Renal pelvis (tissue), 4 donors: Measurements from ENCODE around the gene SLC39A7. TPM values are rescaled to one million over a fixed set of nuclear protein-coding genes. Genes with fewer than 3 reads are reported as not detected.

ENCODE experiments used
- DNase-seq: peaks from one replicate; pipeline ENCODE4 v3.0.0-alpha.2; 2013
- polyA plus RNA-seq, 3 donors: library from polyadenylated mRNA; unstranded; fragments of 120-200 nt; gene quantifications; one replicate each; pipeline ENCODE4 v1.2.1, GENCODE V29; 2013; ENCODE audit not compliant: insufficient read length in 3 of 3

Gene SLC39A7
- polyA plus RNA-seq, 3 donors = 104 to 127 (median 121) TPM

DNA sequence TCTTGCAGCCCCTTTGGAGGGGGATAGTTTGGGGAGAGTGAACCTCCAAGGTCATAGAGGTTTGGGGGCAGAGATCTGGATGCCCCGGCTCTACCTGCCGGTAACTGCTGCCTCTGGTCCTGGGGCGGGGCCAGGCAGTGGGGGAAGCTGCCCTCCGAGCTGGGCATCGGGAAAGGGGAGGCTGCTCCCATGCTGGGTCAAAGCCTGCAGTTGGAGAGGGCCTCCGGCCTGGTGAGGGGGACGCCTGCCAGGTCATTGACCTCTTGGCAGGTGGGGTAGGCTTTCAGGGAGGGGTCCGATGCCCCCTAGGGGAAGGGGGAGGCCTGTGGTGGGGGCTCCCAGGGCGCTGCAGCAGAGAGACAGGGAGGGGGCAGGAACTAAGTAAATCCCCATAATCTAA, 15.5 kb upstream of the SLC39A7 start:
- DNase-seq = no peak

DNA sequence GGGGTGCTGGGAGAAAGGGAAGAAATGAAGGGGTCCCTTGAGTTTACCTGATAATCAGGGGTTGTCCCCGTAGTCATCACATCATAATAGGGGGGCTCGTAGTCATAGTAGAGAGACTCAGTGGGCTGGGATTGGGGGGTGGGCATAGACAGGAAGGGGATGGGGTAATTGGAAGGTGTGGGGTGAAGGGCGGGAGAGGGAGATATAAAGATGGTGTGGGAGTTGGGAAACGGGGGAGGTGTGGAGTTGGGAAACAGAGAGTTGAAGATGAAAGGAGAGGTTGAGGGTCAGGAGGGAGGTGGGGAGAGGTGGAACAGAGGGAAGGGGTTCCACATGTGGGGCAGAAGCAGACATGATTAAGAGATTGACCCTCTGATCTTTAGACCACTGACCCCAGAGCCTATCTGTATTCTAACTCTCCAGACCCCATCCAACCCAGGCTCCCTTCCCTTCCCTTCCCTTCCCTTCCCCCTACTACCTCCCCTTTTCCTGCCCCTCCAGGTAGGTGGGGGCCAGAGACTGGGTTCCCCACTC, 14.9 kb upstream of the SLC39A7 start:
- no peak for DNase-seq

DNA sequence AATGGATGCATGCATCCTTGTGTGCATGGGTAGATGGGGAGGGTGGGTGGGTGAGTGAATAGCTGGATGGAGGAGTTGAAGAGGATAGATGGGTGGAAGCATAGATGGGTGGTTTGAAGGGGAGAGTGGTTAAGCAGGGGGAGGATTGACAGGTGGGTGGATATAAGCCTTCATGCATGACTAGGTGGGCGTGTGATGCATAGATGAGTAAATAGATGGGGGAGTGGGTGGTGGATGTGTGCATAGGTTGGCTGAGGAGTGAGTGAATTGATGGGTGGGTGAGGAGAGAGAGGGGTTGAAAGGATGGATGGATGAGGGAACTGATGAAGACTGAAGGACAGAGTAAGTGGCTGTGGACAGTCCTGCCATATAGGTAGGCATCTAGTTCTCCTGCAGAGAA, 12.9 kb upstream of the SLC39A7 start:
- DNase-seq = no peak

DNA sequence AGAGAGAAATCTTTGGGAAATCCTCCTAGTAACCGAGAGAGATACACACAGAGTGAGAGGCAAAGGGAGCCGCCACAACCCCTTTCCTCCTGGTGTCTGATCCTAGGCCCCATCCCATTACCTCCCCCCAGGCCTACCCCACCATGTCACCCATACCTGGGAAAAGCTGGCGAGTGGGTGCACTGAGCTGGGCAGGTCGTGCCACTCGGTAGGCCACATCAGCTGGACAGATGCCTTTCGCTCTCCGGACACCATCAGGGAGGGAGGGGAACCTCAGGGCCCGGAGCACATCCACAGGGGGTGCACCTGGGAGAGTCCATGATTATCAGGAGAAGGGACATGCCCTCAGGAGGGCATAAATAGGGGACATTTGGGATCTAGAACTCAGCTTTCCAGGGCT, 11.5 kb upstream of the SLC39A7 start:
- DNase-seq = no peak

DNA sequence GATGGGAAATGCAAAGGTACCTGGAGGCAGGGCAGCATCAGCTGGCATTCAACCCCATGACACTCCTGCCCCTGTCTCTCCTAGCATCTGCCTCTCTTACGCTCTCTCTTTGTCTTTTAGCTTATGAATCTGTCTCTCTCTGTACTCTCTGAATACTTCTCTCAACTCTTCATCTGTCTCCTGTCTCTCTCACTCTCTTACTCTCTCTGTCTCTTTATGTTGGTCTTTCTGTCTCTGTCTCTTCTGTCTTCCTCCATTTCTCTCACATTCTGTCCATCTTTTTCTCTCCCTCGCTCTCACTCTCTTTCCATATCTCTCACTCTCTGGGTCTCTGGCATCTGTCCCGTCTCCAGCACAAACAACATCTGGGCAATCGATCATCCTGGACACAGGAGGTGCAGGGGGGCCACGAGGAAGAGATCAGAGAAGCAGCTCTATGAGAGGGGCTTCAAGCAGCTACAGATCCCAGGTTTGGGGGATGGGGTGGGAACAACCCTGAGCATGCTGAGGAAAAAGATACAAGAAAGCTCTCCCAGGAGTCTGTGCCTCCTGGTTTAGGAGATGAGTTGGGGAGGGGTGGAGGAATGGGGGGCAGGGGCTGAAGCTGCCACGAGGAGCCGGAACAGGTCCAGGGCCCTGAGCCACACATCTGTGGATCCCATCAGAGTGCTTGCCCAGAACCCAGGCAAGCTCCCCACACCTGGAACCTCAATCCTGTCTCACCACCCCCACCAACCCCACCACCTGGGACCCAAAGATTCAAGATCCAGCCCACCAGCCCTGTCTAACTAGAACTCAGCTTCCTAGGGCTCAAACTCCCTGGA, 10.8 kb upstream of the SLC39A7 start:
- DNase-seq = no peak

DNA sequence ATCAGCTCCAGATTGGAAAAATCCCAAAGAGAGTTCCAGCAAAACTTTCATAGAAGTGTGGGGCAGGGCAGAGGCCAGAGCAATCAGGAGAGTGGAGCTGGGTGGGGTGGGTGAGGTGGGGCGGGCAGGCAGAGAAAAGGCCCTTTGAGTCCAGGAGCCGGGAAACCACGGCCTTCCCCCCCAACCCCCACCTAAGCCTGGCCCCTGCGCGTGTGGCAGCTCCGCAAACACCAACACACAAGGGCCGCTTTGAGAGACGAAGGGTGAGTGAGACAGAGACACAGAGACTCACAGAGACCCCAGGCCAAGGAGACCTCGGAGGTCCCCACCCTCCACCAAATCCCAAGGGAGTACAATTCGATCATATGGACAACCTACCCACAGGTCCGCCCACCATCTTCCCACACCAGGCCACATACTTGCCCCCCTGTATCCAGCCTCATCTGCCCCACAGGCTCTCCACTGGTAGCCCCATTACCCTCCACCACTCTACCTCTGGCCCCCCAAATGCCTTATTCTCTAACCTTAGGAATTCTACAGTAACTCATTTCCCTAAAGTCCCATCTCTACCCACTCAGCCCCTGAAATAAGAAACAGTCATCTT, 10.1 kb upstream of the SLC39A7 start:
- no peak for DNase-seq

DNA sequence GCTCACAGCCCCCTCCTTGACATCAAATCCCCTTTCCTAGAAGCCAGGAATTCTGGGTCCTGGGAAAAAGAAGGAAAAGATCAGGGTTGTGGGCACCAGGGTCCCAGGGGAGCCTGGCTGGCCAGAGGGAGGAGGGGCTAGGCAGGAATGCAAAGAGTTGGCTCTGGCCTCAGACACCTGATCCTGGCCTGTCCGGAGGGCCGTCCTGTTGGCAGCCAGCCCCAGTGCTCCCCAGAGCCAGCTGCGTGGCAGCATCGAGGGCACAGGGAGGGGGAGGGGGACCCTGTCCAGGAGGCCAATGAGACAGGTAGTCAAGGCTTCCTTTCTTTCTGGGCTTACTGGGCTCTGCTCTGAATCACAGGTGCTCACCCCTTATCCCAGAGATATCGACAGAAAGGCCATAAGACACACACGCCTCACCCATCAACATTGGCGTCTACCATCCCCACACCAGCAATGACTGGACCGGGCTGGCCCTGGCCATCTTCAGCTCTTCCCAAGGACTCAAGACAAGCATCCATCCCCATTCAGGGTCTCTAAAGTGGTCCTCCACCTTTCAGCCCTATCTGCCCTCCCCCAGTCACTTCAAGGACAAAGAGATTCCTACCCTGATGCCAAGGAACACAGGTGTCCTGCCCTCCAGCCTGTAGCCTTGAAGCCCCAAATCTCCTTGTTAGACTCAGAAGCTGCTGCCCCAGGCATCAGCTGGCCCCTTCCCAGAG, 9.1 kb upstream of the SLC39A7 start:
- DNase-seq = no peak

DNA sequence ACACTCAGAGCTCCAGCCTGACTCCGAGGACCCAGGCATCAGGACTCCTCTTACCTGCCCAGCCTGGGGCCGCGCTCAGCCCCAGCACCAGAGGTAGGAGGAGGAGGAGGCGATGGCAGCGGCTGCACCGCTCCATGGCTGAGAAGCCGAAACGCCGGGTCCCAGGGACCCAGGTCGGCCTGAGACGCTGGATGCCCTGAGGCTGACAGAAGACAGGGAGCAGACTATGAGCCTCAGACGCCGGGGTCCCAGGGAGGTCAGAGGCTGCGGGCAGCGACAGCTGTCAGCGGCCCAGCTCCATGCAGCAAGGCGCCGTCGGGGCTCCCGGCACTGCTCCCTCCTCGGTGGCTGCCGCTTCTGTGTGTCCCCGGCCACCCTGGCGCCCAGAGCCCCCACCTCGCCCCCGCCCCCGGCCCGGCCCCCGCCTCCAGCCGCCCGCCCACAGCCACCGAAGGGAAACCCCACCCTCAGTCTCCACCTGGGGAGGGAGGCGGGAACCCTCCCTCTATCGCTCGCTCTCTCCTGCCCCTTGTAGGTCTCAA, 8.5 kb upstream of the SLC39A7 start, which contains the start of gene COL11A2:
Gene COL11A2, minus strand, starts transcription at position 363 of the 542 bp plus-strand sequence. Its CDS starts 227 bp downstream, at position 136.
- no peak for DNase-seq

DNA sequence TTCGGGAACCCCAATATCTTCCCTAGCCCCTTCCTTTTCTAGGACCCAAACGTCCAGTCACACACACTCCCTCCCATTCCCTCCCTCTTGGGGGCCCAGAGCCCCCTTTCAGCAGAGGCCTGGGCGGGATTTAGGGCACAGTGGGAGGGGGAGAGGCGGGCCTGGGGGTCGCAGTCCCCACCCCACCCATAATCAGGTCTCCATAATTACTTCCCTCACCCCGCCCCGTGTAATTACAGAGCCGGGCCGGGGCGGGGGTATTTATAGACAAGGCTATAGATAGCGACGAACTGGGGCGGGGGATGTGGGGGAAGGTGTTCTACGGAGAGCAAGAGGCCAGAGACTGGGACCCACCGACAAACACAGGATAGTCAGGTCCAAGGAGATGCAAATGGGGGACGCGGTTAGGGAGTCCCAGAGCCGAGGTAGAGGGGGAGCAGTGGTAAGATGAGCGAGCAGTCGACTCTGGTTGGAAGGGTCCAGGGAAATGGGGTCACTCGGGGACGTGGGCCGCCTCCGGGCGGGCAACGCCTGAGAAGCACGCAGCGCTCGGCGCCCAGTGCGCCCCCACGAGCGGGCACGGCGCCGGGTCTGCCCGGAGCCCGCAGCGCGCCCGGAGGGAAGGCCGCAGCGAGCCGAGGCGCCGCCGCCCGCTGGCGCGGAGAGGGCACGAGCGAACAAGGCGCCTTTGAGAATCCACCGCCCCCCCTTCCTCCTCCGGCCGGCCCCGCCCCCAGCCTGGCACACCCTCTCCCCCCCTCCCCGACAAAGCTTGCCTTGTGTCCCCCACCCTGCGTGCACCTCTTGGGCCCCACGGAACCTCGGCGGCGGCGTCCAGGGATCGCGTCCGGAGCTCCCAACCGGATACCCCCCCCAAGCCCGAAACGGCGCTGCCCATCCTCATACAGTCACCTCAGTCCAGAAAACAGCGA, 7.7 kb upstream of the SLC39A7 start:
- no peak for DNase-seq

DNA sequence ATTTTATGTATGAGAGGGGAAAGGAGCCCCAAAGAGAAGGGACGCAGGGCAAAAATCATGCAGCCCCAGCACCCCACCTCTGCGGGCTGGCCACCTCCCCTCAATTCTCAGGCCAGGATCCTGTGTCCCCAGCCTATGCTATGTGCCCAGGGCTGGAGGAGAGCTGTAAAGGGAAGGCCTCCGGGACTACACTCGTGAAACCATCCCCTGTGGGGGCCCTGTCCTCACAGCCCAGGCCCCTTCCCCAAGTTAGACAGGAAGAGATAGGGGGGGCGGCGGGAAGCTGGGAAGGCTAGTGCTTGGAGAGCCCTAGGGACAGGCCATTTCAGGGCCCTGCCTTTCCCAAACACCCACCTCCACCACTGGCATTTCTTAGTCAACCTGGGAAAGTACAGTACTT, 7.0 kb upstream of the SLC39A7 start:
- DNase-seq = no peak

DNA sequence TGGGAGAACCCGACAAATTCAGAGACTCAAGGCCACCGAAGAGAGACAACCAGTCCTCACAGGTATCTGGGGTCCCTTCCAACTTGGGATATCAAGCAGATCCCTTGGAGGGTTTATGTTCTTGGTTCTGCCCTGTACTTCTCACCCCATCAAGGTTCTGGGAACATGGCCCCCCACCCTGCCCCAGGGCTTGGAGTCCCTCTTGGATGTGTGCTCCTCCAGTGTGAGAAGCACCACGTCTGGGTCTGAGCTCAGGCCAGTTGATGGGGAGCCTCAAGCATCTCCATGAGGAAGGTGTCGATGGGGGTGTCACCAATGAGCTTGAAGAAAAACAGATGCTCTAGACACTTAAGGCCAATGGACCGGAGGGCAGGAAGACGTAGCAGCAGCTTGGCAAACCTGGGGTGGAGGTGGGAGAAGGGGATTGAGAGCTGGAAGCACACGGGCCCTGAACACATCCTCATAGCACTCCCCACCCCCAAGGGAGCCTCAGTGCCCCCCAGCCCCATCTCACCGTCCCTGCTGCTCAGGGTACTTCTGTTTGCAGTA, 6.2 kb upstream of the SLC39A7 start:
- no peak for DNase-seq

DNA sequence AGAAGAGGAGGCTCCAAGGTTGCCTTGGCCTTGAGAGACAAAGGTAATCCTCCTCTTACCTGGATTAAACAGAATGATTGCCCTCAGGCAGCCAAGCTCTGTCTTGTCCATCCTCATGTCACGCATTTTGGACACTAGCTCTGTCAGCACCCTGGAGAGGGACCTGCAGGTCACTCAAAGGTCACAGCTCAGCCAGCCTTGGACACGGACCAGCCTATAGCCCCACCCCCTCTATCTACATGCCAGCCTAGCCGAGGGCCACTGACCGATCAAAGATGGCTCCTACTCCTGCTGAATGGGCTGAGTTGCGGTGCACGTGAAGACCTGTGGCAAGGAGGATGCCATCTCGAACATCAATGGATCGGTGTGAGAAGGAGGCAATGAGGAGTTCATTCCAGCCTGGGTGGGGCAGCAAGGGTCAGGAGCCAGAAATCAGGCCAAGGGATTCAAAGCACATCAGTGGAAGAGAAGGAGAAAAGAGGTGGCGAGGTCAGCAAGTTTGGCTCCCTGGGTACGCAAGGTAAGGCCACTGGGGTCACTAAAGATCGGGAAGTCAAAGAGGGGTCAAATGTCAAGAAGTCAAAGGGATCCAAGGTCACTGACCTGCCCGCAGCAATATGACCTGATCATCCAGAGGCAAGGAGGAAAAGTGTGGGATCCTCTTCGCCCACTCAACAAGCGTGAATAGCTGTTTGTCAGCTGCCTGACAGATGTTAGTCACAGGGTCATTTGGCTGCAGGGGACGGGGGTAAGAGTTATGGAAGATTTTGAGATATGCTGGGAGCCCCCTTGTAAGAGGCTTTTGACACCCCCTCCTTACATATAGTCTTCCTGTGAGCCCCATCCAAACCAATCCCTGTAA, 5.1 kb upstream of the SLC39A7 start:
- DNase-seq = no peak

DNA sequence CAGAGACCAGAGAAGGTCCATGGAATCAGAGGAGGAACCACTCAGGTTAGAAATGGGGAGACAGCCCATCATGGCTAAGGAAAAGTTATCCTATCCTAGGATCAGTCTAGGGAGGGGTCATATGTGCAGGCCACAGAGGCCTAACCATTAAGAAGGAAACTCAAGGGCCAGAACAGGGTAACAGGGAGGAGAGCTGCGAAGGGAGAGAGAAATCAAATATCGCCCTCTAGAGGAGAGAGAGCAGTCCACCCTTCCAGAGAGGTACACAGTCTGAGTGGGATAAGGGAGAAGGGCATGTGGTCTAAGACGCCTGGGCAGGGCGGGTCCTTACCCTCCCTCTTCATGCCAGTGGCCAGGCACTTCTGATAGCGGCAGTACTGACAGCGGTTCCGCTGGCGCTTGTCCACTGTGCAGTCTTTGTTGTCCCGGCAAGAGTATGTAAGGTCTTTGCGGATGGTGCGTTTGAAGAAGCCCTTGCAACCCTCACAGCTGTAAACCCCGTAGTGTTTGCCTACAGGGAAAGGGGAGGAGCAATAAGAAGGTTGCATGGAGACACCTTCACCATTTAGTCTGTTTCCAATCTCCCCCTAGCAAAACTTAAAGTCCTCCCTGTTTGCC, 3.1 kb upstream of the SLC39A7 start:
- DNase-seq = no peak

DNA sequence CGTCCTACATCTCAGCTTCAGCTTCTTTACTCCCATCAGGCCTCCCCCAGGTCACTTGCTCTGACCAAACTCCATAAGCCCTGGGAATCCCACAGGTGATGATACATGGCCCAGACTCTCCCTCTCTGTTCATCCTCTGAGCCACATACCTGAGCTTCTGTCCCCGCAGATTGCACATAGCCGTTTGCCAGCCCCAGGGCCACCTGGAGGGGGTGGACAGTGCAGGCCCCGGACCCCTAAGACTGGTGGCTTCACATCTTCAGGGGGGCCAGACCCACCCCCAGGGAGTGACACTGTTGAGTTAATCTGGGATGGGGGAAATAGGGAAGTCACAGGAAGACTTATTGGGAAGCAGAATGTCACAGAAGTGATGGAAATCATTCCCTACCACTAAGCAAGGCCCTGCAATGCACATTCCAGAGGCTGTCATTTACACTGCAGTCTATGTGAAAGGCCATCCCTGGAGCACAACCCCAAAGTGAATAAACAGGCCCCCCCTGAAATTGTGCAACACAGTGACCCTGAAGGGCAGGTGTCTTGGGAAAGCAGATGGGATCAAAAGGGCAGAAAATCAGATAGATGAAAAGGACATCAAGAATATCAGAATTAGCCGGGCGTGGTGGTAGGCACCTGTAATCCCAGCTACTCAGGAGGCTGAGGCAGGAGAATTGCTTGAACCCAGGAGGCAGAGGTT, 2.4 kb upstream of the SLC39A7 start:
- DNase-seq = no peak

DNA sequence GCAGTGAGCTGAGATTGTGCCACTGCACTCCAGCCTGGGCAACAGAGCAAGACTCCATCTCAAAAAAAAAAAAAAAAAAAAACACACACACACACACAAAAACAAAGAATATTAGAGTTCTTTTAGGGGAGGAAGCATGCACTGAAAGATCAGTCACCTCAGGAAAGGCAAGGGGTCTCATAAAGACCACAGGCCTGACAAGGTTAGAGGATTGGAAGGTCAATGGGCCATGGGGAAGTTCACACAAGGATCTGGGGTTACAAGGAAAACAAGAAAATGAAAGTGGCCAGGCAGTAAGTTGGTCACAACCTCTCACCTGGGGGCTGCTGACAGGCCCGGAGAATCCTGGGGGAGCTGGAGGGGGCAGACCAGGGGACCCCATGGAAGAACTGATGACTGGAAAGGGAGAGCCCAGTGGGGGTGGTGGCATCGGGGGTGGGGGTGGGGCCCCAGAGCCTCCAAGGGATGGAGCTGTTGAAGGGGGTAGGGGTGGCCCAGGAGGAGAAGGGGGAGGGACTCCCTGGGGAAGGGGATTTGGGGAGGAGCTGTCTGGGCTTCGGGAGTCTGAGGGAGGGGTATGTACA, 1.7 kb upstream of the SLC39A7 start:
- DNase-seq = no peak

DNA sequence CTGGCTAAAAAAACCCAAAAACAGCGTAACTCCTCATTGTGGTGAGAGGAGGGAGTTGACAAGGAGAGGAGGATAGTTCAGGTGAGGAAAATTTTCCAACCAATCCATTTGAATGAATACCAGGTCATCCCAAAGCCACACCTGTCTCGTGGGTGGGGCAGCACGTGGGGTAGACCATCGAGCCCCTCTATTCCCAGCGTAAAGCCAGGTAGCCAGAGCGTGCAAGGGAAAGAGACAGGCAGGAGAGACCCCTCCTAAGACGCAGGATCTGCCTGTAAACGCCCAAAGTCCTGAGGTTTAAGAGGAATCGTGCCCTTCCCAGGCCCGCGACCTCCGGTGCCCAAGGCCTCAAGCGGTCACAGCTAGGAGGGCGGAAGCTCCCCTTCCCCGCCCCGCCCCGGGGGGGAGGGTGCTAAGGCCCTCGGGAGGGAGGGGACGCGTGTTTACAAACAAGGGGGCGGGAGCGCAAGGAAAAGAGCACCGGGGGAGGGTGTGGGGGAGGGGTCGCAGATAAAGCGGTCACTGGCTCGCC, 914 bp upstream of the SLC39A7 start:
- DNase-seq = no peak

DNA sequence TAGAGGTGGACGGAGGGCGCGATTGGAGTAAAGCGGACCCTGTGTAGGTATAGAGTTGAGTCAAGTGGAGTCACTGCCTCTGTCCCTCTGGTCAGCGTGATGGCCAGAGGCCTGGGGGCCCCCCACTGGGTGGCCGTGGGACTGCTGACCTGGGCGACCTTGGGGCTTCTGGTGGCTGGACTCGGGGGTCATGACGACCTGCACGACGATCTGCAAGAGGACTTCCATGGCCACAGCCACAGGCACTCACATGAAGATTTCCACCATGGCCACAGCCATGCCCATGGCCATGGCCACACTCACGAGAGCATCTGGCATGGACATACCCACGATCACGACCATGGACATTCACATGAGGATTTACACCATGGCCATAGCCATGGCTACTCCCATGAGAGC, 479 bp downstream of the SLC39A7 start:
- DNase-seq = no peak

DNA sequence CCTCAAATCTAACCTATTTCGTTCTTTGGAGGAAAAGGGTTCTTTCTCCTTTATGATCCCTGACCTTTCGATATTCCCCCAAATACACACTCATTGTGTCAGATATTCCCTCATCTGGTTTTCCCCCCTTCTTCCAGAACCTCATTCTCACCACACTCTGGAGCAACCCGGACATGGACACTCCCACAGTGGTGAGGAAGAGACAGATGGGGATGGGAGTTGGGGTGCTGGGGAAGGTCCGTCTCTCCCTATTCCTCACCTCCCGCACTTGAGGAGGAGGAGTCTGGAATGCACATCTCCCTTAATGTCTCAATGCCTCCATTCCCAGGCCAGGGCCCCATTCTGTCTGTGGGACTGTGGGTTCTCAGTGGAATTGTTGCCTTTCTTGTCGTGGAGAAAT, 1.3 kb downstream of the SLC39A7 start:
- DNase-seq = no peak
